ENCODE measurements around the gene MPP3.
"Not testable (repeated sequence)": the region's sequence is repeated elsewhere in the genome, so short reads cannot be mapped to it uniquely, and the experiment has no call there.

MPP3 gene

DNA sequence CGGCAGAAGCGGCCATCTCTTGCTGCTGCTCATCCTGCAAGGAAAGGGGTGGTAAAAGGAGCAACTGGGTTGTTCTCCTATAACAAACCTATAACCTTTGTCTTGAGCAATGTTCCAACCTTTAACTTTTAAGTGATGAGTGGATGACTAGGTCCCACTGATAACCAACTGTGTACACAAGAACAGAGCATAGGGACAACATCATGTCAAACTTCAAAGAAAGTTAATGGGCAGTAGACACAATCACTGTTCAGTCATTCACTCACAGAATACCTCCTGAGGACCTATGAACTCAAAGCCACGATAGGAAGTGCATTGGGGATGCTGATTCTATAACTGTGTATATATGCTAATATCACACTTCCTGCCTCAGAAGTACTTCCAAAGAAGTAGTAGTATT is 31.1 kb downstream of the MPP3 start:
- DNase-seq = no peak

- no peak for DNase-seq
These were observed 32.2 kb downstream of the MPP3 start for GRCh38 chr17:43800736-43801135.

- DNase-seq = no peak
These were observed 33.9 kb downstream of the MPP3 start for GRCh38 chr17:43799047-43799446.

DNA sequence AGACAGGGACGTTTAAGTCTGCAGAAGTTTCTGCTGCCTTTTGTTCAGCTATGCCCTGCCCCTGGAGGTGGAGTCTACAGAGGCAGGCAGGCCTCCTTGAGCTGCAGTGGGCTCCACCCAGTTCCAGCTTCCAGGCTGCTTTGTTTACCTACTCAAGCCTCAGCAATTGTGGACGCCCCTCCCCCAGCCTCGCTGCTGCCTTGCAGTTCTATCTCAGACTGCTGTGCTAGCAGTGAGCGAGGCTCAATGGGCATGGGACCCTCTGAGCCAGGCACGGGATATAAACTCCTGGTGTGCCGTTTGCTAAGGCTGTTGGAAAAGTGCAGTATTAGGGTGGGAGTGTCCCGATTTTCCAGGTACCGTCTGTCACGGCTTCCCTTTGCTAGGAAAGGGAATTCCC is 34.9 kb downstream of the MPP3 start:
- not testable (repeated sequence) for DNase-seq

GRCh38 chr17:43792668-43793067 is 40.3 kb downstream of the MPP3 start:
- not testable (repeated sequence) for DNase-seq

- DNase-seq = no peak
These were observed 41.4 kb downstream of the MPP3 start for GRCh38 chr17:43791589-43791988.

DNA sequence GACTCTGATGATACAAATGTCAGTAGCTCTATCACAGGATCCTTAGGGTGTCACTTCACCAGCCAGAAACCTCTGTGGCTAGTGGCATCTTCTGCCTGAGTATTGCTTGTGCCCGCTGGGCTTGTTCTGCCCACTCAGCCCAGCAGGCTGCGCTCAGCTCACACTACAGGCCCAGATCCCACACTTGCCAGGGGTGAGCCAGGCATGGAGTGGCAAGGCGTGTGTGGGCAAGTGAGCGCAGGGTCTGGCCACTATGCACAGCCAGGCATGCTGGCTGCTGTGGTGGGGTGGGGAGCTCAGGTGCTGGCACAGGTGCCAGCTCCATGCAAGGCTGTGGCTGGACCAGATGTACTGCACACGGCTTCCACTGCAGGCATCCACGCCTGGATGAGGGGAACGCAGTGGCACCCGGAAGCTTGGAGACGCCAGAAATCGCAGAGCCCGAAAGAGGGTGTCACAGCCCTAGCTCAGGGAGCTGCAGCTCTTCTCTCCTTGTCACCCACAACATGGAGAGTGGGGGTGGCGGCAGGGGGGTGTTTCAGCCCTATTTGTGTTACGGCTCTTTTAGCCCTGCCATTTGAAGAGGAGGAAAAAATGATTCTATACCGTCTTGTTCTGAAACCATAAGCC is 42.5 kb downstream of the MPP3 start:
- no peak for DNase-seq

DNA sequence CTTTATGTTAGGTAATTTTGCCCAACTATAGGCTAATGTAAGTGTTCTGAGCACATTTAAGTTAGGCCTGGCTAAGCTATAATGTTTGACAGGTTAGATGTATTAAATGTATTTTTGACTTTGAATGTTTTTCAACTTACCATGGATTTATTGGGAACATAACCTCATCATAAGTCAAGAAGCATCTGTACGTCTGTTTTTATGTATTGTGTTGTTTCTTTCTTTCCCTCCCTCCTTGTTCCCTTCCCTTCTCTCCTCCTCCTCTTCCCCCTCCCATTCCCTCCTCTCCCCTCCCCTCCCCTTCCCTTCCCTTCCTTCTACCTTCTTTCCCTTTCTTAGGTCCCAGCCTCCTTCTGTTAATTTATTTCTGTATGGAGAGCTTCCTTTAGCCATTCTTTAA is 43.5 kb downstream of the MPP3 start:
- DNase-seq = no peak

- DNase-seq = no peak
These were observed 44.4 kb downstream of the MPP3 start for GRCh38 chr17:43788540-43788939.

- DNase-seq = peak; percentile 77
These were observed 45.2 kb downstream of the MPP3 start for GRCh38 chr17:43787728-43788127.

DNA sequence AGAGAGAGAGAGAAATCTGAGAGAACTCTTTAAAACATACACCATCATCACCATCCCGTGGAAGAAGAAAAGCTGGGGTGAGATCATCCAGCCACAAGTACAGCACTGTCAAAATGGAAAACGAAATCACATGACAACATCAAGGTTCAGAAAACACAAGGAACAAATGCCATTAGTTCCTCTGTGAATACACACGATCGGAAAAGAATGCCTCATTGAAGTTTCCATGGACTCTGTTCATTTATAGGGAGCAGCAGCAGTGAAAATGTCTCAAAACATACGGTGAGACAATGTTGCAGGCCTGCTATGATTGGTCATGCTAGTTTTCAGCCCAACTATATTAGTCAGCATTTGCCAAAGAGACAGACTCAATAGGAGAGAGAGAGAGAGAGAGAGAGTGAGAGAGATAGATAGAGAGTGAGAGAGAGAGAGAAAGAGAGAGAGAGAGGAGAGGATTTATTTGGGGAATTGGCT is 48.3 kb downstream of the MPP3 start:
- peak; percentile 59 for DNase-seq

GRCh38 chr17:43784068-43784467 is 48.9 kb downstream of the MPP3 start:
- peak; percentile 38 for DNase-seq

GRCh38 chr17:43782913-43783680 is 49.8 kb downstream of the MPP3 start:
- peak; percentile 39 for DNase-seq

GRCh38 chr17:43780135-43780534 is 52.8 kb downstream of the MPP3 start, which contains the start of gene CFAP97D1:
Gene CFAP97D1, plus strand, starts transcription at chr17:43780435. Its CDS starts 28 bp downstream, at chr17:43780463.
- DNase-seq = no peak

- peak; percentile 49 for DNase-seq
These were observed 53.5 kb downstream of the MPP3 start for GRCh38 chr17:43779145-43780125.

DNA sequence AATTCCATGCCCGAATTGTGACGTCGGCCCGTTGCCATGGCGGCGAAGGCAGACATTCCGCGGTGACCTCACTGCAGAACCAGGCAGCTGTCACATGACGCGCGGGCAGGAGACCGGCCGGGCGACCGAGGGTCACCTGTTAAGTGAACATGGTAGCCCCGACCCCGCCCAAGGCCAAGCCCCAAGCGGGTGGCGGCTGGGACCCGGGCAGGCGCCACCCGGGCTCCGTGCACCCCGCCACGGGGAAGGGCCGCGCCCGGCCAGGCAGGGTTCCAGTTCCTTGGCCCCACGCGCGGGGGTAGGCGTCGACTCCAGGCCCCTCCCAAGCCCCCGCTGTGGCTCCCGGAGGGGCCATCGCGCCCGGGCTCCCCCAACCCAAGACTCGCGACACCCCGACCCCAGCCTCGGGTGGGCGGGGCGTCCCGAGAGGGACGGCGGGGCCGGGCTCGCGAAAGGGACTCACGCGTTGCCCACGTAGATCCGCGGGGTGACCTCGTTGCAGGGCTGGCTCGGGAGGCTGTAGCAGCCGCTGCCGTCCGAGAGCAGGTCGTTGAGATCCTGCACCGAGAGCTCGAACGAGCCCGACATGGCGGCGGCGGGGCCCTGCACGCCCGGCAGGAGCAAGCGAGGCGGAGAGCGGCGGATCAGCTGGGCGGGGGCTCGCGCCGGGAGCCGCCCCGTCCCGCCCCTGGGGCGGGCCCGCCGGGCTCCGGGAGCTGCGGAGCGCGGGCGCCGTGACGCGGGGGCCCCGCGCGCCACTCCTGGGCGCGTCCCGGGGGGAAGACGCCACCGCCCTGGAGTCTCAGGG is 54.4 kb downstream of the MPP3 start, which contains the start of gene DUSP3:
TSS of gene DUSP3 (minus strand) at position 641 of the 808 bp plus-strand sequence. CDS start at position 588, 53 bp downstream.
- peak; percentile 92 for DNase-seq

DNA sequence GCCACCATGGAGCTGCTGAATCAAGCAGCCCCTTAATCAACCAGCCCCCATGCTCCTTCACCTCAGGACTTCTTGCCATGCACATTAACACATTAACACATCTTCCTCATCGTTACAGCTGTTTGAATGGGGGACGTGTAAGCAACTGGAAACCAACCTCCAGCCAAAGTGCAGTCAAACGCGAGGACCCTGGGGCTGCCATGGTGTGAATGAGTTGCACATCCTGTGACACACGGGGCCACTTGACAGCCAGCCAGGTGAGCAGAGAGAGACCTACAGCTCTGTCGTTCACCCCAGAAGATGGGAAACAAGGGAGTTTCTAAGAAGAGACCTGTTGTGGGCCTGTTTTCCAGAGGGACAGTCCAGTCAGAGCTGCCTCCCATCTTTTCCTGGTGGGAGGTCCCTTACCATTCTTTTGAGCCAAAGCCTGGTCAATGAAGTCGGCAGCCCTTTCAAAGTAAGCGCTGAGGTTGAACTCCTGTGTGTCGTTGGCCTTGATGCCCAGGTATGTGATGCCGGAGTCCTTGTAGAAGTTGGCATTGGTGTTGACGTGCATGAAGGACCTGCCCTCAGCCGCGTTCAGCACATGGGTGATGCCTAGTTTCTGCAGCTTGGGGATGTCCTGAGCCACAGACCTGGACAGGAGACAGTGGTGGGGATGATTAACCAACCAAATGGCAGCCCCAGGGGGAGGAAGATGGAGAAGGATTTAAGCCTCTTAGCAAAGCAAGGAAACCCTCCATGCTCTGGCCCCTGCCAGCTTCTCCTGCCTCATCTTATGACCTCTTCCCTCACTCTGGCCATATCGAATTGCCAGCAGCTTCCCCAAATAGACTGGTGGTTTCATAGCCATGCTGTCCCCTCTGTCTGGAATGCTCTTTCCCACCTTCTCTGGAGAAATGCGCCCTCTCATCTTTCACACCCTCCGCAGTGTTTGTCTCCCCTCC is 58.4 kb downstream of the MPP3 start:
- no peak for DNase-seq

GRCh38 chr17:43772877-43773648 is 59.9 kb downstream of the MPP3 start:
- peak; percentile 60 for DNase-seq

- DNase-seq = no peak
These were observed 61.5 kb downstream of the MPP3 start for GRCh38 chr17:43771463-43771862.

DNA sequence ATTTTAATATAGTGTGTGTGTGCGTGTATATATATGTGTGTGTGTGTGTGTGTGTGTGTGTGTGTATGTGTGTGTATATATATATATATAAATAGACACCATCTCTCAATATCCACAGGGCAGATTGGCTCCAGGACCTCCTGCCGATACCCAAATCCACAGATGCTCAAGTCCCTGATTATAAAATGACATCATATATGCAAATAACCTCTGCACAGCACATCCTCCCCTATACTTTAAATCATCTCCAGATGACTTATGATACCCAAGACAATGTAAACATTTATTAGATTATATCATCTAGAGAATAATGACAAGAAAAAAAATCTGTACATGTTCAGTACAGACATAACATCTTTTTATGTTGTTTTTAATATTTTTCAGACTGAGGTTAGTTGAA is 62.0 kb downstream of the MPP3 start:
- DNase-seq = no peak
